CD14-positive monocyte (primary cell): ENCODE measurements around the gene SUSD2. TPM values are rescaled to one million over a fixed set of nuclear protein-coding genes. Genes with fewer than 3 reads are reported as not detected.

Source experiments
- DNase-seq, 3 donors: peaks; one replicate each; pipeline ENCODE4 v3.0.0-alpha.2; 2011 to 2022
- H2AFZ ChIP-seq: 2 replicates; pipeline ENCODE4 v1.6.0; 2012; ENCODE audit warnings: mild to moderate bottlenecking, low read depth, low read length, inconsistent platforms; ENCODE audit not compliant: insufficient read depth, poor library complexity, severe bottlenecking
- H3K27ac ChIP-seq, 2 donors: 1 replicate in 1 of 2; 2 replicates in 1 of 2; pipeline ENCODE4 v1.5.1; 2012 to 2013; ENCODE audit warnings: low read length in 2 of 2, control low read depth in 1 of 2, inconsistent platforms in 1 of 2, low read depth in 1 of 2, mild to moderate bottlenecking in 1 of 2
- H3K27me3 ChIP-seq, 2 donors: one replicate each; pipeline versions ENCODE4 v1.6.0 to v1.6.1; 2011 to 2013; ENCODE audit warnings: low read length in 2 of 2; ENCODE audit not compliant: control insufficient read depth in 2 of 2, insufficient read depth in 2 of 2
- H3K36me3 ChIP-seq, 2 donors: replicated peaks in 1 of 2; 1 replicate in 1 of 2; 2 replicates in 1 of 2; pipeline versions ENCODE4 v1.5.1 to v1.6.1; 2012 to 2013; ENCODE audit warnings: low read length in 2 of 2, control low read depth in 1 of 2, inconsistent platforms in 1 of 2, mild to moderate bottlenecking in 1 of 2; ENCODE audit not compliant: insufficient read depth in 2 of 2, control insufficient read depth in 1 of 2
- H3K4me1 ChIP-seq, 2 donors: 1 replicate in 1 of 2; 2 replicates in 1 of 2; pipeline versions ENCODE4 v1.5.1 to v1.6.1; 2012 to 2013; ENCODE audit warnings: low read length in 2 of 2, control low read depth in 1 of 2, inconsistent platforms in 1 of 2, mild to moderate bottlenecking in 1 of 2, moderate library complexity in 1 of 2; ENCODE audit not compliant: insufficient read depth in 2 of 2, control insufficient read depth in 1 of 2
- H3K4me2 ChIP-seq: replicated peaks from 2 replicates; pipeline ENCODE3; 2012; ENCODE audit warnings: low read length, moderate library complexity, mild to moderate bottlenecking; ENCODE audit not compliant: poor library complexity, severe bottlenecking; ENCODE audit errors: extremely low read depth
- H3K4me3 ChIP-seq, 3 experiments: fragments of 200-600 bp in 1 of 3; sonication (generic) in 1 of 3; replicated peaks in 1 of 3; 1 replicate in 2 of 3; 2 replicates in 1 of 3; pipeline ENCODE4 v1.5.1; 2011 to 2013; ENCODE audit warnings: low read length in 3 of 3, mild to moderate bottlenecking in 3 of 3, control low read depth in 2 of 3, low read depth in 2 of 3, inconsistent platforms in 1 of 3, moderate library complexity in 1 of 3
- H3K79me2 ChIP-seq: 2 replicates; pipeline ENCODE4 v1.6.0; 2012; ENCODE audit warnings: mild to moderate bottlenecking, control low read depth, inconsistent platforms, low read length, moderate library complexity; ENCODE audit not compliant: insufficient read depth
- H3K9ac ChIP-seq: 2 replicates; pipeline ENCODE4 v1.6.0; 2017; ENCODE audit warnings: low read length, mild to moderate bottlenecking; ENCODE audit not compliant: insufficient read depth, poor library complexity, severe bottlenecking
- H3K9me3 ChIP-seq, 2 donors: replicated peaks in 1 of 2; 1 replicate in 1 of 2; 2 replicates in 1 of 2; pipeline versions ENCODE4 v1.5.1 to v1.6.1; 2012 to 2013; ENCODE audit warnings: low read length in 2 of 2, control low read depth in 1 of 2; ENCODE audit not compliant: control insufficient read depth in 1 of 2, insufficient read depth in 1 of 2
- H4K20me1 ChIP-seq: 2 replicates; pipeline ENCODE4 v1.6.0; 2012; ENCODE audit warnings: mild to moderate bottlenecking, low read length, control low read depth, moderate library complexity; ENCODE audit not compliant: insufficient read depth
- H3K27ac Mint-ChIP-seq, 7 donors: one replicate each; pipeline ENCODE4 v1.8.0; 2020; ENCODE audit warnings: mild to moderate bottlenecking in 7 of 7, mixed read lengths in 7 of 7, moderate library complexity in 6 of 7, inconsistent platforms in 2 of 7
- H3K27me3 Mint-ChIP-seq, 3 donors: one replicate each; pipeline ENCODE4 v1.8.0; 2021 to 2022; ENCODE audit warnings: low read depth in 3 of 3, mild to moderate bottlenecking in 3 of 3, mixed read lengths in 3 of 3, moderate library complexity in 3 of 3, inconsistent platforms in 1 of 3
- H3K36me3 Mint-ChIP-seq, 2 donors: one replicate each; pipeline ENCODE4 v1.8.0; 2020; ENCODE audit warnings: mixed read lengths in 2 of 2, inconsistent platforms in 1 of 2, mild to moderate bottlenecking in 1 of 2
- H3K4me1 Mint-ChIP-seq: one replicate; pipeline ENCODE4 v1.8.0; 2020; ENCODE audit warnings: mild to moderate bottlenecking, mixed read lengths
- H3K4me3 Mint-ChIP-seq, 2 donors: one replicate each; pipeline ENCODE4 v1.8.0; 2020; ENCODE audit warnings: mild to moderate bottlenecking in 2 of 2, mixed read lengths in 2 of 2, moderate library complexity in 1 of 2
- H3K9me3 Mint-ChIP-seq, 7 donors: one replicate each; pipeline ENCODE4 v1.8.0; 2020 to 2022; ENCODE audit warnings: mixed read lengths in 7 of 7, mild to moderate bottlenecking in 6 of 7, moderate library complexity in 6 of 7, inconsistent platforms in 2 of 7
- CTCF ChIP-seq: fragments of 200-600 bp; IDR thresholded peaks from one replicate; pipeline ENCODE4 v1.8.0; 2022; ENCODE audit warnings: antibody characterized with exemption, mild to moderate bottlenecking
- WGBS: methylation state at CpG from one replicate; pipeline ENCODE4 v1.1.5; 2013; ENCODE audit warnings: missing lambda C conversion rate; ENCODE audit not compliant: insufficient coverage; 5-methylcytosine and 5-hydroxymethylcytosine counted together
- intact Hi-C, 2 donors: fragments of 100-400 bp; cut with micrococcal nuclease; formaldehyde crosslinking; loops; one replicate each; pipeline versions ENCODE4 v1.15.0 to v1.15.1; 2023
- polyA plus RNA-seq, 3 donors: library from polyadenylated mRNA; depleted of rRNA in 1 of 3; unstranded in 2 of 3; stranded (reverse) in 1 of 3; fragments of 300-500 nt in 2 of 3; fragments of >200 nt in 1 of 3; fragmentation: Illumina TruSeq in 2 of 3; gene quantifications; 1 replicate in 2 of 3; 2 replicates in 1 of 3; pipeline ENCODE4 v1.2.3, GENCODE V29; 2012 to 2021

SUSD2 gene
- polyA plus RNA-seq, 3 donors = 0.56 TPM; not detected in 2

GRCh38 chr22:24155627-24156140 is 25.6 kb upstream of the SUSD2 start:
- peaks cover 0 to 4% (median 0%) of the 10 kb centered on the region in 7 donors for H3K9me3 Mint-ChIP-seq
- Histone ChIP-seq H2AFZ (peak overlapping the region; percentile 92), H3K4me2 (peak overlapping the region; percentile 100), H3K9me3 (no peaks in the 10 kb centered on the region), H3K79me2 (peaks cover 30% of the 10 kb centered on the region), H3K27me3 (no peaks in the 10 kb centered on the region), H3K9ac (peak overlapping the region; percentile 71), H3K27ac (peak overlapping the region in 1 of 2 donors; percentile 78), H3K36me3 (peaks cover 0 to 18% of the 10 kb centered on the region in 2 donors), H3K4me1 (peaks cover 49% of the 10 kb centered on the region in 2 donors), H4K20me1 (peaks cover 39% of the 10 kb centered on the region), H3K4me3 (peak overlapping the region; percentile 78 to 100 (median 90))
- intact Hi-C loops = loop anchor here in 1 of 2 donors (5.0 kb wide), 2 partner anchors 33 to 48 kb away; no protein-coding TSS in a partner anchor
- TF ChIP-seq CTCF = no peak
- peak overlapping the region; percentile 78 to 91 for H3K4me3 Mint-ChIP-seq
- H3K27ac Mint-ChIP-seq = peak overlapping the region in 4 of 7 donors; percentile 27 to 86 (median 79)
- peaks cover 11 to 18% of the 10 kb centered on the region in 2 donors for H3K36me3 Mint-ChIP-seq
- peaks cover 57% of the 10 kb centered on the region for H3K4me1 Mint-ChIP-seq
- peaks cover 0 to 3% (median 0%) of the 10 kb centered on the region in 3 donors for H3K27me3 Mint-ChIP-seq
- DNase-seq = peak; percentile 50 to 55 (median 52)
- under 1% methylated on average over 39 of the region's 41 CpGs for WGBS

DNA sequence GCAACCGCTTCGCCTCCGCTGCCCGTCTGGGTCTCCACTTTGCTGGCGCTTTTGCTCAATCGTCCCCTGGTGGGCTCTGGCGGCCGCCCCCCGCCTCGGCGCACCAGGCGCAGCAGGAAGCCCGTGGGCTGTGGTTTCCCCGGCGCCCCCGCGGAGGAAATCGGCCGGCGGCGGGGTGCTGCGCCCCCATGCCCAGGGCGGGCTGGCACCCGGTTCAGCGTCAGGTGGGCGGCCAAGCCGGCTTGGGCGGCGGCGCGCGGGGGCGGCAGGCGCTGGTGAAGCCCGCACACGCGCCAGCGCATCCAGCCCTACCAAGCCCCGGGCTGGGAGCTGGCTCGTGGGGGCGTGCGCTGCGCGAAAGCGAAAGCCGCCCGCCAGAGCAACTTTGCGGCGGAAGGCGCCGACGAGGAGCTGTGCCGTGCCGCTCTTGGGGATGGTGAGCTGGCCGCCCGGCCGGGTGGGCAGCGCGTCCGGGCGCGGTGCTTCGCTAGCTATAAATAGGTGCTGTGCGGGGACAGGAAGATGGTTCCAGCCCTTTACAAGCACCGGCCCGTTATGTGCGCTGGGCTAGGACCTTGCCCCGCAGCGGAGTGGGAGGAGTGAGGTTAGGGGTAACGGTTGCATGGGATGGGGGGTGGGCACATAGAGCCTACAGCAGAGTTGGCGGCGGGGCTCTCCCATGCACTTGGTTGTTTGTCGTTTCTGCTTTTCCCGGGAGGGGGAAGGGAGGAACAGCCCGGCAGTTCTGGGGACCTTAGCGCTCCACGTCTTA is 25.0 kb upstream of the SUSD2 start:
- no peaks in the 10 kb centered on the region for H3K9me3 ChIP-seq
- H3K36me3 ChIP-seq = peaks cover 0 to 22% of the 10 kb centered on the region in 2 donors
- H3K27ac ChIP-seq = peak overlapping the region; percentile 1 to 78
- Mint-ChIP-seq H3K27me3 (peaks cover 0 to 3% (median 0%) of the 10 kb centered on the region in 3 donors), H3K36me3 (peaks cover 8 to 22% of the 10 kb centered on the region in 2 donors), H3K27ac (peak overlapping the region; percentile 37 to 91 (median 82)), H3K9me3 (peaks cover 0 to 4% (median 0%) of the 10 kb centered on the region in 7 donors), H3K4me3 (peak overlapping the region; percentile 96), H3K4me1 (peaks cover 57% of the 10 kb centered on the region)
- under 1% methylated on average over 77 of the region's 77 CpGs for WGBS
- peak overlapping the region; percentile 100 for H3K4me2 ChIP-seq
- peak overlapping the region; percentile 92 for H2AFZ ChIP-seq
- DNase-seq = peak; percentile 17 to 26 (median 26)
- TF ChIP-seq CTCF = no peak
- intact Hi-C loops = loop anchor here in 1 of 2 donors (5.0 kb wide), 2 partner anchors 34 to 49 kb away; no protein-coding TSS in a partner anchor
- no peaks in the 10 kb centered on the region for H3K27me3 ChIP-seq
- H3K4me3 ChIP-seq = peak overlapping the region; percentile 78 to 100 (median 90)
- H3K79me2 ChIP-seq = peaks cover 30% of the 10 kb centered on the region
- peak overlapping the region; percentile 71 for H3K9ac ChIP-seq
- peaks cover 45% of the 10 kb centered on the region for H4K20me1 ChIP-seq
- peaks cover 49% of the 10 kb centered on the region in 2 donors for H3K4me1 ChIP-seq
